Measurements from ENCODE around the gene EML4. TPM values are rescaled to one million over a fixed set of nuclear protein-coding genes. Genes with fewer than 3 reads are reported as not detected.
"Not testable (repeated sequence)": the region's sequence is repeated elsewhere in the genome, so short reads cannot be mapped to it uniquely, and the experiment has no call there.

Gene EML4
- total RNA-seq, 1 donor from 2014 or later, result 95.8 TPM

DNA sequence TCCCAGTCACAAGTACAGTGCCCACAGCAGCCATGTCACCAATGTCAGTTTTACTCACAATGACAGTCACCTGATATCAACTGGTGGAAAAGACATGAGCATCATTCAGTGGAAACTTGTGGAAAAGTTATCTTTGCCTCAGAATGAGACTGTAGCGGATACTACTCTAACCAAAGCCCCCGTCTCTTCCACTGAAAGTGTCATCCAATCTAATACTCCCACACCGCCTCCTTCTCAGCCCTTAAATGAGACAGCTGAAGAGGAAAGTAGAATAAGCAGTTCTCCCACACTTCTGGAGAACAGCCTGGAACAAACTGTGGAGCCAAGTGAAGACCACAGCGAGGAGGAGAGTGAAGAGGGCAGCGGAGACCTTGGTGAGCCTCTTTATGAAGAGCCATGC, 160.6 kb downstream of the EML4 start:
- CTCF ChIA-PET, result interaction anchor here (1.8 to 2.7 kb wide), 3 partner anchors 12 to 460 kb away, joined by 3 to 20 read pairs (median 19); no protein-coding TSS in a partner anchor
- no peak for ATAC-seq (ENCODE audit: low read depth)
- intact Hi-C loops (cut with micrococcal nuclease), result loop anchor here (5.0 kb wide), 1 partner anchor 462 kb away; no protein-coding TSS in a partner anchor
- POLR2A ChIA-PET, result no interaction called here
- DNase-seq, result no peak
- no peaks in the 10 kb centered on the region for H3K4me1 Mint-ChIP-seq
- H3K36me3 Mint-ChIP-seq (ENCODE audit: low read depth), result peaks cover 85% of the 10 kb centered on the region
- H3K27ac Mint-ChIP-seq, result no peak overlapping the region
- TF ChIP-seq, protein P1, sequence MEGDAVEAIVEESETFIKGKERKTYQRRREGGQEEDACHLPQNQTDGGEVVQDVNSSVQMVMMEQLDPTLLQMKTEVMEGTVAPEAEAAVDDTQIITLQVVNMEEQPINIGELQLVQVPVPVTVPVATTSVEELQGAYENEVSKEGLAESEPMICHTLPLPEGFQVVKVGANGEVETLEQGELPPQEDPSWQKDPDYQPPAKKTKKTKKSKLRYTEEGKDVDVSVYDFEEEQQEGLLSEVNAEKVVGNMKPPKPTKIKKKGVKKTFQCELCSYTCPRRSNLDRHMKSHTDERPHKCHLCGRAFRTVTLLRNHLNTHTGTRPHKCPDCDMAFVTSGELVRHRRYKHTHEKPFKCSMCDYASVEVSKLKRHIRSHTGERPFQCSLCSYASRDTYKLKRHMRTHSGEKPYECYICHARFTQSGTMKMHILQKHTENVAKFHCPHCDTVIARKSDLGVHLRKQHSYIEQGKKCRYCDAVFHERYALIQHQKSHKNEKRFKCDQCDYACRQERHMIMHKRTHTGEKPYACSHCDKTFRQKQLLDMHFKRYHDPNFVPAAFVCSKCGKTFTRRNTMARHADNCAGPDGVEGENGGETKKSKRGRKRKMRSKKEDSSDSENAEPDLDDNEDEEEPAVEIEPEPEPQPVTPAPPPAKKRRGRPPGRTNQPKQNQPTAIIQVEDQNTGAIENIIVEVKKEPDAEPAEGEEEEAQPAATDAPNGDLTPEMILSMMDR (IDR thresholded peaks at IDR 0.05), result no peak
- H3K27me3 Mint-ChIP-seq, result no peaks in the 10 kb centered on the region
- no peak overlapping the region for H3K4me3 Mint-ChIP-seq
- no peaks in the 10 kb centered on the region for H3K9me3 Mint-ChIP-seq

DNA sequence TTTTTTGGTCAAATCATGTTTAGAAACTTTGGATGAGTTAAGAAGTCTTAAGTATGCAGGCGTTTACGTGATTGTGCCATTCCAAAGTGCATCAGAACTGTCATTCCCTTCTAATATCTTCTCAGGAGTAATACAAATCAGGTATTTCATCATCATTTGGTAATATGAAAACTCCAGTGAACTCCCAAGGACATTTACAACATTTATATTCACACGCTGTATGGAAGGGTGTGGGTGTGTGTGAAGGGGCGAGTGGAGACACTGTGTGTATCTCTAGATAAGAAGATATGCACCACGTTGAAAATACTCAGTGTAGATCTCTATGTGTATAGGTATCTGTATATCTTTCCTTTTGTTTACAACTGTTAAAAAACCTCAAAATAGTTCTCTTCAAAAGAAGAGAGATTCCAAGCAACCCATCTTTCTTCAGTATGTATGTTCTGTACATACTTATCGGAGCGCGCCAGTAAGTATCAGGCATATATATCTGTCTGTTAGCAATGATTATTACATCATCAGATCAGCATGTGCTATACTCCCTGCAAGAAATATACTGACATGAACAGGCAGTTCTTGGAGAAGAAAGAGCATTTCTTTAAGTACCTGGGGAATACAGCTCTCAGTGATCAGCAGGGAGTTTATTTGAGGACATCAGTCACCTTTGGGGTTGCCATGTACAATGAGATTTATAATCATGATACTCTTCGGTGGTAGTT, 162.6 kb downstream of the EML4 start:
- H3K27me3 Mint-ChIP-seq, result no peaks in the 10 kb centered on the region
- no peak overlapping the region for H3K4me3 Mint-ChIP-seq
- TF ChIP-seq, protein P1 (IDR thresholded peaks at IDR 0.05), result no peak
- ChIA-PET CTCF (no interaction called here), POLR2A (no interaction called here)
- ATAC-seq (ENCODE audit: low read depth) (no peak), DNase-seq (no peak)
- intact Hi-C loops (cut with micrococcal nuclease), result loop anchor here (5.0 kb wide), 1 partner anchor 464 kb away; no protein-coding TSS in a partner anchor
- no peaks in the 10 kb centered on the region for H3K9me3 Mint-ChIP-seq
- no peak overlapping the region for H3K27ac Mint-ChIP-seq
- H3K36me3 Mint-ChIP-seq (ENCODE audit: low read depth), result peaks cover 88% of the 10 kb centered on the region
- H3K4me1 Mint-ChIP-seq, result no peaks in the 10 kb centered on the region

DNA sequence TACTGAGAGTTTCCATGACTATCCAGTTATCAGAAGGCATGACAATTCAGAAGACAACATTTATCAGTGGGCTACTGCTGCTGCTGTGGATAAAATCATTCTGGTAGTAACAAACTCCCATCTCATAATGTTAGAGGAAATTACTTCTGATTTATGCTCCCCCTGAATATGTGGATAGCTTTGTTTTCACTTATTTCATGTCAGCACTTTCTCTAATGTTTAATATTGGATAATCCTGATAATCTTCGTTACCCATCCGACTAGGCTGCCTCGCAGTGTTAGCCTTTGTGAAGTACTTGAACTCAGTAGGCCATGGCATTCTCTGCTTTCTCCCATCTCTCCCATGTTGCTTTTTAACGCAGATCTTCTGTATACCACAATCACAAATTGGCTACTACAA, 163.4 kb downstream of the EML4 start:
- ChIA-PET POLR2A (no interaction called here), CTCF (no interaction called here)
- no peaks in the 10 kb centered on the region for H3K9me3 Mint-ChIP-seq
- intact Hi-C loops (cut with micrococcal nuclease), result loop anchor here (5.0 kb wide), 1 partner anchor 465 kb away; no protein-coding TSS in a partner anchor
- H3K36me3 Mint-ChIP-seq (ENCODE audit: low read depth), result peaks cover 87% of the 10 kb centered on the region
- ATAC-seq (ENCODE audit: low read depth), result no peak
- H3K4me3 Mint-ChIP-seq, result no peak overlapping the region
- TF ChIP-seq, protein P1 (IDR thresholded peaks at IDR 0.05), result no peak
- no peaks in the 10 kb centered on the region for H3K27me3 Mint-ChIP-seq
- peak overlapping the region; percentile 18 for H3K27ac Mint-ChIP-seq
- no peak for DNase-seq
- H3K4me1 Mint-ChIP-seq, result no peaks in the 10 kb centered on the region

DNA sequence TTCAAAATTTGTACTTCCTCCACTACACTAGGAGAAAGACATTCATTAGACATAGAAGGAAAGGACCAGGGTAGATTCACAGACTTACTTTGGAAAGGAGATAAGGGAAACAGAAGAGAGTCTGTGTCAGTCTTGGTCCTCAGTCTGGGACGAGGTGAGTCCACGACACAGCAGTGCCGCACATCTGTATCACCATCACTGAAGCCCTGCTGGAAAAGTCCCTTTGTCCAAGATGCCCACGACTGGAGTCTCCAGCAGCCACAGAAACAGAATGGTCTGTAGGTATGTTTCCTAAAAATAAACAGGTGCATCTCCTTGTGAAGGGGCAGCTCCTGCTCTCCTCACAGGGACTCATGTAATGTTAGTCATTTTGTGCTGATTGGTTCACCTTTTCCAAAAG, 164.4 kb downstream of the EML4 start:
- Mint-ChIP-seq H3K4me1 (no peaks in the 10 kb centered on the region), H3K4me3 (no peak overlapping the region), H3K27ac (no peak overlapping the region), H3K36me3 (ENCODE audit: low read depth) (peaks cover 89% of the 10 kb centered on the region), H3K9me3 (no peaks in the 10 kb centered on the region), H3K27me3 (no peaks in the 10 kb centered on the region)
- ATAC-seq (ENCODE audit: low read depth), result no peak
- no peak for DNase-seq
- intact Hi-C loops (cut with micrococcal nuclease), result loop anchor here (5.0 kb wide), 1 partner anchor 466 kb away; no protein-coding TSS in a partner anchor
- TF ChIP-seq, protein P1 (IDR thresholded peaks at IDR 0.05), result no peak
- CTCF ChIA-PET, result no interaction called here
- POLR2A ChIA-PET, result no interaction called here

DNA sequence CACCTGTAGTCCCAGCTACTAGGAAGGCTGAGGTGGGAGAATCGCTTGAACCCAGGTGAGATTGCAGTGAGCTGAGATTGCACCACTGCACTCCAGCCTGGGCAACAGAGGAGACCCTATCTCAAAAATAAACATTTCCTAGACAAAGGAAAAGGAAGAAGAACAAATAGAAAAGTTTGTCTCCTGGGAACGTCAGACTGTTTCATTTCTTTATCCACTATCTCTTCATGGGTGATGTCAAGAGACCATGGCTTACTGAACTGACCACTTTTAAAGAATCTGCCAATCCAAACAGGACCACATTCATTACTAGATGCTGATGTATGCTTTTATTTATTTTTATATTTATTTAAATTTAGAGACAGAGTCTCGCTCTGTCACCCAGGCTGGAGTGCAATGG, 165.1 kb downstream of the EML4 start:
- CTCF ChIA-PET, result no interaction called here
- peaks cover 89% of the 10 kb centered on the region for H3K36me3 Mint-ChIP-seq (ENCODE audit: low read depth)

DNA sequence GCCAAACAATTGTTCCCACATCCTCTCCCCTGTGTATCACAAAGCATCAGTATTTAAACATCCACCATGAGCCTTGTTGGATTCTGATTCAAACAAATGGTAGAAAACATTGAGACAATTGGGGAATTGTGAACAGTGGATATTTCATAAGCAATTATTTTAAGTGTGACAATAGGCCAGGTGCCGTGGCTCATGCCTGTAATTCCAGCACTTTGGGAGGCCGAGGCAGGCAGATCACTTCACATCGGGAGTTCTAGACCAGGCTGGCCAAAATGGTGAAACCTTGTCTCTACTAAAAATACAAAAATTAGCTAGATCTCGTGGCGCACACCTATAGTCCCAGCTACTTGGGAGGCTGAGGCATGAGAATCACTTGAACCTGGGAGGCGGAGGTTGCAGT, 165.7 kb downstream of the EML4 start:
- H3K4me1 Mint-ChIP-seq; ATAC-seq (ENCODE audit: low read depth); H3K9me3 Mint-ChIP-seq; H3K27me3 Mint-ChIP-seq; H3K4me3 Mint-ChIP-seq; POLR2A ChIA-PET; H3K27ac Mint-ChIP-seq; DNase-seq: not testable (repeated sequence)
- peaks cover 87% of the 10 kb centered on the region for H3K36me3 Mint-ChIP-seq (ENCODE audit: low read depth)
- intact Hi-C loops (cut with micrococcal nuclease), result loop anchor here (5.0 kb wide), 1 partner anchor 468 kb away; no protein-coding TSS in a partner anchor
- CTCF ChIA-PET, result interaction anchor here (0.7 kb wide), 1 partner anchor 637 kb away, joined by 4 read pairs; no protein-coding TSS in a partner anchor

More for the DNA sequence above, 165.1 kb downstream of the EML4 start:
- DNase-seq, result no peak
- no peak overlapping the region for H3K27ac Mint-ChIP-seq
- H3K4me1 Mint-ChIP-seq, result no peaks in the 10 kb centered on the region
- ATAC-seq (ENCODE audit: low read depth), result no peak
- TF ChIP-seq, protein P1 (IDR thresholded peaks at IDR 0.05), result no peak
- POLR2A ChIA-PET, result no interaction called here
- intact Hi-C loops (cut with micrococcal nuclease), result loop anchor here (5.0 kb wide), 1 partner anchor 467 kb away; no protein-coding TSS in a partner anchor
- H3K9me3 Mint-ChIP-seq, result no peaks in the 10 kb centered on the region
- no peak overlapping the region for H3K4me3 Mint-ChIP-seq
- H3K27me3 Mint-ChIP-seq, result no peaks in the 10 kb centered on the region

Measured in activated B cell treated with CpG ODN at 0.5 μM for 24 hours (primary cell).